ENCODE measurements around the gene USH2A.

DNA sequence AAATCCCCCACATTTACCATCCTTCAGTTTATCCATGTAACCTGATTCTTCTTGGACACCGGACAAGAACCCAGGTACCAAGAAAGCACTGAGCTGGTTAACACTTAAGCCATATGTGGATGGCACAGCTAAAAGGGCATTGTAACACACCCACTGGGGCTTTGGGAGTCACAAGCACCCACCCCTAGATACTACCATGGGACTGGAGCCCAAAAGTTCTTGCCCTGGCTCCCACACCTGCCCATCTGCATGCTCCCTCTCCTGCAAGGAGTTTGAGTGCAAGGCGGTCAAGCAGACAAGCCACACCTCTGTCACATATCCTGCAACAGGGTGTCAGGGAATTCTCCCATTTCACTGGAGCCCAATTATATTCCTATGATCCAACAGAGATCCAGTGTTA is 270.1 kb downstream of the USH2A start:
- TF ChIP-seq, protein P1, sequence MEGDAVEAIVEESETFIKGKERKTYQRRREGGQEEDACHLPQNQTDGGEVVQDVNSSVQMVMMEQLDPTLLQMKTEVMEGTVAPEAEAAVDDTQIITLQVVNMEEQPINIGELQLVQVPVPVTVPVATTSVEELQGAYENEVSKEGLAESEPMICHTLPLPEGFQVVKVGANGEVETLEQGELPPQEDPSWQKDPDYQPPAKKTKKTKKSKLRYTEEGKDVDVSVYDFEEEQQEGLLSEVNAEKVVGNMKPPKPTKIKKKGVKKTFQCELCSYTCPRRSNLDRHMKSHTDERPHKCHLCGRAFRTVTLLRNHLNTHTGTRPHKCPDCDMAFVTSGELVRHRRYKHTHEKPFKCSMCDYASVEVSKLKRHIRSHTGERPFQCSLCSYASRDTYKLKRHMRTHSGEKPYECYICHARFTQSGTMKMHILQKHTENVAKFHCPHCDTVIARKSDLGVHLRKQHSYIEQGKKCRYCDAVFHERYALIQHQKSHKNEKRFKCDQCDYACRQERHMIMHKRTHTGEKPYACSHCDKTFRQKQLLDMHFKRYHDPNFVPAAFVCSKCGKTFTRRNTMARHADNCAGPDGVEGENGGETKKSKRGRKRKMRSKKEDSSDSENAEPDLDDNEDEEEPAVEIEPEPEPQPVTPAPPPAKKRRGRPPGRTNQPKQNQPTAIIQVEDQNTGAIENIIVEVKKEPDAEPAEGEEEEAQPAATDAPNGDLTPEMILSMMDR (IDR thresholded peaks at IDR 0.05) = no peak
- TF ChIP-seq SREBF2 (IDR thresholded peaks at IDR 0.05) = no peak
- TF ChIP-seq POLR2A (IDR thresholded peaks at IDR 0.05; ENCODE audit: low read length) = no peak
- TF ChIP-seq EP300 (IDR thresholded peaks at IDR 0.05) = no peak
- TF ChIP-seq, protein P2, sequence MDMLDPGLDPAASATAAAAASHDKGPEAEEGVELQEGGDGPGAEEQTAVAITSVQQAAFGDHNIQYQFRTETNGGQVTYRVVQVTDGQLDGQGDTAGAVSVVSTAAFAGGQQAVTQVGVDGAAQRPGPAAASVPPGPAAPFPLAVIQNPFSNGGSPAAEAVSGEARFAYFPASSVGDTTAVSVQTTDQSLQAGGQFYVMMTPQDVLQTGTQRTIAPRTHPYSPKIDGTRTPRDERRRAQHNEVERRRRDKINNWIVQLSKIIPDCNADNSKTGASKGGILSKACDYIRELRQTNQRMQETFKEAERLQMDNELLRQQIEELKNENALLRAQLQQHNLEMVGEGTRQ (IDR thresholded peaks at IDR 0.05) = no peak
- no peak for TF ChIP-seq HEYL (CRISPR knock-in tag; IDR thresholded peaks at IDR 0.05)
- no peak for TF ChIP-seq RAD21 (conservative IDR thresholded peaks at IDR 0.05 in 1 of 2, IDR thresholded peaks at IDR 0.05 in 1 of 2)
- TF ChIP-seq ZSCAN20 (CRISPR knock-in tag; IDR thresholded peaks at IDR 0.05) = no peak
- TF ChIP-seq RFX5 (IDR thresholded peaks at IDR 0.05) = no peak
- TF ChIP-seq CHD2 (IDR thresholded peaks at IDR 0.05; ENCODE audit: low read length, partially characterized antibody) = no peak
- no peak for TF ChIP-seq BHLHE40 (IDR thresholded peaks at IDR 0.05; ENCODE audit: low read depth, low read length)
- TF ChIP-seq MAFK (IDR thresholded peaks at IDR 0.05; ENCODE audit: partially characterized antibody) = no peak
- no peak for TF ChIP-seq MAZ (IDR thresholded peaks at IDR 0.05; ENCODE audit: borderline replicate concordance, low read depth, low read length)
- no peak for TF ChIP-seq CHD4 (IDR thresholded peaks at IDR 0.05; ENCODE audit: borderline replicate concordance)
